Ascending aorta (tissue), 2 donors: ENCODE measurements around the gene PCP2. TPM values are rescaled to one million over a fixed set of nuclear protein-coding genes. Genes with fewer than 3 reads are reported as not detected.

Experiments used
- DNase-seq, 2 donors: peaks; one replicate each; pipeline ENCODE4 v3.0.0-alpha.2; 2019; ENCODE audit warnings: low spot score in 2 of 2
- H3K27ac ChIP-seq, 2 donors: fragments of 200-600 bp; sonication (generic); one replicate each; pipeline ENCODE4 v1.5.1; 2016 to 2017; ENCODE audit warnings: mild to moderate bottlenecking in 1 of 2
- H3K27me3 ChIP-seq: fragments of 200-600 bp; sonication (generic); one replicate; pipeline ENCODE4 v1.5.1; 2017
- H3K36me3 ChIP-seq, 2 donors: fragments of 200-600 bp; sonication (generic); one replicate each; pipeline ENCODE4 v1.5.1; 2016
- H3K4me1 ChIP-seq, 2 donors: fragments of 200-600 bp; sonication (generic); one replicate each; pipeline ENCODE4 v1.5.1; 2016 to 2017; ENCODE audit warnings: mild to moderate bottlenecking in 1 of 2
- H3K4me3 ChIP-seq, 2 donors: fragments of 200-600 bp; sonication (generic); one replicate each; pipeline ENCODE4 v1.5.1; 2016 to 2017; ENCODE audit warnings: mild to moderate bottlenecking in 1 of 2
- H3K9me3 ChIP-seq, 2 donors: fragments of 200-600 bp; sonication (generic); one replicate each; pipeline ENCODE4 v1.5.1; 2016
- intact Hi-C: fragments of 100-400 bp; cut with DNase I; formaldehyde crosslinking; loops from one replicate; pipeline ENCODE4 v1.15.1; 2023
- total RNA-seq: library from RNA; depleted of rRNA; stranded (reverse); fragments of >200 nt; gene quantifications from one replicate; pipeline ENCODE4 v1.1.0, GENCODE V29; 2016
- TF ChIP-seq, protein P1 (sequence below), 3 experiments: fragments of 200-600 bp in 2 of 3; fragments of 450-650 bp in 1 of 3; sonication (generic) in 2 of 3; IDR thresholded peaks; one replicate each; pipeline ENCODE4 v1.5.1; 2016 to 2019; ENCODE audit warnings: antibody characterized with exemption in 3 of 3, mild to moderate bottlenecking in 1 of 3, moderate library complexity in 1 of 3

Gene PCP2
- total RNA-seq, 1 donor from 2014 or later, result not detected

DNA sequence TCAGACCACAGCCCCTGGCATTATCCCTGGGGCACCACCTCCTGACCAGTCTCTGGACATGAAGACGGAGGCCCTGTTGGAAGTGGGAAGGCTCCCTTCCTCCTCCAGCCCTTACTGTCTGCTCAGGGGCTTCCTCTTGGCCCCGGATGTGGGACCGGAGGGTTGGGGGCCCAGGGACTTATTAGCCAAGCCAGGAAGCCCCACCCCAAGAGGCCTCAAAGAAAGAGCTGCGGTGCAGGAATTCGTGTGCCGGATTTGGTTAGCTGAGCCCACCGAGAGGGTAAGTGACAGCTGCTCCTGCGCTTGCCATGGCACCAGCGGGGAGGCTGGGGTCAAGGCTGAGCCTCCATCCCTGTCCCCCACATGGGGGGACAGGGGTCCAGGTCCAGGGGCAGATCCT is 35.3 kb upstream of the PCP2 start, which contains the start of gene RETN:
RETN (plus strand) TSS at position 208 of the 400 bp plus-strand sequence. CDS start 278 bp downstream, outside the sequence.
- Histone ChIP-seq H3K27ac (no peak within 1 kb of the TSS), H3K27me3 (no peaks in the 10 kb centered on the region), H3K4me3 (no peak within 1 kb of the TSS), H3K4me1 (no peaks in the 10 kb centered on the region), H3K9me3 (no peaks in the 10 kb centered on the region), H3K36me3 (no peaks in the 10 kb centered on the region)
- TF ChIP-seq, protein P1, sequence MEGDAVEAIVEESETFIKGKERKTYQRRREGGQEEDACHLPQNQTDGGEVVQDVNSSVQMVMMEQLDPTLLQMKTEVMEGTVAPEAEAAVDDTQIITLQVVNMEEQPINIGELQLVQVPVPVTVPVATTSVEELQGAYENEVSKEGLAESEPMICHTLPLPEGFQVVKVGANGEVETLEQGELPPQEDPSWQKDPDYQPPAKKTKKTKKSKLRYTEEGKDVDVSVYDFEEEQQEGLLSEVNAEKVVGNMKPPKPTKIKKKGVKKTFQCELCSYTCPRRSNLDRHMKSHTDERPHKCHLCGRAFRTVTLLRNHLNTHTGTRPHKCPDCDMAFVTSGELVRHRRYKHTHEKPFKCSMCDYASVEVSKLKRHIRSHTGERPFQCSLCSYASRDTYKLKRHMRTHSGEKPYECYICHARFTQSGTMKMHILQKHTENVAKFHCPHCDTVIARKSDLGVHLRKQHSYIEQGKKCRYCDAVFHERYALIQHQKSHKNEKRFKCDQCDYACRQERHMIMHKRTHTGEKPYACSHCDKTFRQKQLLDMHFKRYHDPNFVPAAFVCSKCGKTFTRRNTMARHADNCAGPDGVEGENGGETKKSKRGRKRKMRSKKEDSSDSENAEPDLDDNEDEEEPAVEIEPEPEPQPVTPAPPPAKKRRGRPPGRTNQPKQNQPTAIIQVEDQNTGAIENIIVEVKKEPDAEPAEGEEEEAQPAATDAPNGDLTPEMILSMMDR (IDR thresholded peaks at IDR 0.05), result no peak
- intact Hi-C loops, result no loop called here
- DNase-seq, result no peak

DNA sequence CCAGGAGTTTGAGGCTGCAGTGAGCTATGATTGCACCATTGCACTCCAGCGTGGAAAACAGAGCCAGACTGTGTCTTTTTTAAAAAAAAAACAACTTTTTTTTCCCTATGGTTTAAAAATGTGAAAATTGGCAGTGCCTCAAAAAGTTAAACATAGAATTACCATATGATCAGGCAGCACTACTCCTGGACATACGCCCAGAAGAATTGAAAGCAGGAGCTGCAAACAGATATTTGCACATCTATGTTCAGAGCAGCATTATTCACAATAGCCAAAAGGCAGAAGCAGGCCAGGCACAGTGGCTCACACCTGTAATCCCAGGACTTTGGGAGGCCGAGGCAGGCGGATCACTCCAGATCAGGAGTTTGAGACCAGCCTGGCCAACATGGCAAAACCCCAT is 31.6 kb upstream of the PCP2 start:
- no peaks in the 10 kb centered on the region for H3K27me3 ChIP-seq
- intact Hi-C loops, result no loop called here
- no peak overlapping the region for H3K27ac ChIP-seq
- TF ChIP-seq, protein P1 (IDR thresholded peaks at IDR 0.05), result no peak
- no peaks in the 10 kb centered on the region for H3K4me1 ChIP-seq
- no peak for DNase-seq
- H3K9me3 ChIP-seq, result no peaks in the 10 kb centered on the region
- H3K4me3 ChIP-seq, result no peak overlapping the region
- no peaks in the 10 kb centered on the region for H3K36me3 ChIP-seq

DNA sequence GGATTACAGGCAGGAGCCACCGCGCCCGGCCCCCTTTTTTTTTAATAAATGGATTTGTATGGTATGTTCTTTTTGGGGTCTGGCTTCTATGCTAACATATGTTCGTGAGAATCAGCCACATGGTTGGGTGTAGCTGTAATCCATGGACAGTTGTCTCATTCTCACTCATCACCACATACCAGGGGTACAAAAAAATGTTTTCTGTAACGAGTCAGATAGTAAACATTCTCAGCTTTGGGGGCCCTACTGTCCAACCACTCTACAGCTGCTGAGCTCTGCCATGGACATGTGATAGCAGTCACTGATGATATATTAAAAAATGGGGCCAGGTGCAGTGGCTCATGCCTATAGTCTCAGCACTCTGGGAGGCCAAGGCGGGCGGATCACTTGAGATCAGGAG is 30.2 kb upstream of the PCP2 start:
- no peaks in the 10 kb centered on the region for H3K9me3 ChIP-seq
- no peaks in the 10 kb centered on the region for H3K36me3 ChIP-seq
- no peak overlapping the region for H3K4me3 ChIP-seq
- no peaks in the 10 kb centered on the region for H3K4me1 ChIP-seq
- TF ChIP-seq, protein P1 (IDR thresholded peaks at IDR 0.05), result no peak
- no peaks in the 10 kb centered on the region for H3K27me3 ChIP-seq
- no peak for DNase-seq
- H3K27ac ChIP-seq, result no peak overlapping the region
- intact Hi-C loops, result no loop called here

DNA sequence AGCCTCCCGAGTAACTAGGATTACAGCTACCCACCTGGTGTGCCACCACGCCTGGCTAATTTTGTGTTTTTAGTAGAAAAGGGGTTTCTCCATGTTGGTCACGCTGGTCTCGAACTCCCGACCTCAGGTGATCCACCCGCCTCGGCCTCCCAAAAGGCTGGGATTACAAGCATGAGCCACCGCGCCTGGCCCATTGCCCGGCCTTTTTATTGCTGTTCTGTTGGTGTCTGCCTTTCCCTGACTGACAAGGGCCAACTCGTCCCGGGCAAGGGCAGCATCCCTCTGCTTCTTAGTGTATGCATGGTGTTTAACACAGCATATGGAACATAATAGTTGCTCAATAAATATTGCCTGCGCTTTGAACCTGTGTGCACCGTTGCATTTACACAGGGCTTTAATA is 29.1 kb upstream of the PCP2 start:
- intact Hi-C loops, result no loop called here
- Histone ChIP-seq H3K4me1 (no peaks in the 10 kb centered on the region), H3K36me3 (no peaks in the 10 kb centered on the region), H3K27ac (no peak overlapping the region), H3K27me3 (no peaks in the 10 kb centered on the region), H3K9me3 (no peaks in the 10 kb centered on the region), H3K4me3 (no peak overlapping the region)
- TF ChIP-seq, protein P1 (IDR thresholded peaks at IDR 0.05), result no peak
- no peak for DNase-seq

DNA sequence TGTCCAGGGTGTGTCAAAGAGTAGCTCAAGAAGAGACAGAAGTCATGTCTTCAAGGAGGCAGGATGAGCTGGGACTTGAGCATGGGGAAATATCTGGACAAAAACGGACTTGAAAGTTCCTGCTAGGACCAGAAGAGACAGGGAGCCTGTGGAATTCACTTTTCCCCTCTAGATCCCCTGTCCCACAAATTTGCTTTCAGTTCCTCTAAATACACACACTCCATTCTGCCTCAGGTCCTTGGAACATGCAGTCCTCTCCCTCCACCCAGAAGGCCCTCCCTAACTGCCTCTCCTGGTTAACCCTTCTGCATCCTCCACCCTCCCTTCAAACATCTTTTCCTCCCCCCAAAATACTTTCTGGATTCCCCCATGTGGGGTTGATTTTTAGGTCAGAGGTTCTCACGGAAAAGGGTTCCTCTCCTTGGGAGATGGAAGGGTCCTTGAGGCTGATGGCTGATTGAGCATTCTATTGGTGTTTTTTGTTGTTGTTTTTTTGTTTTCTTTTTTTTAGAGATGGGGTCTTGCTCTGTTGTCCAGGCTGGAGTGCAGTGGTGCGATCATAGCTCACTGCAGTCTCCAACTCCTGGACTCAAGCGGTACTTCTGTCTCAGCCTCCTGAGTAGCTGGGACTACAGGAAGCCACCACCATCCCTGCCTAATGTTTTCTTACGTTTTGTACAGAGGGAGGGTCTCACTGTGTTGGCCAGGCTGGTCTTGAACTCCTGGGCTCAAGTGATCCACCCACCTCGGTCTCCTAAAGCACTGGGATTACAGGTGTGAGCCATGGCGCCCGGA is 28.4 kb upstream of the PCP2 start:
- Histone ChIP-seq H3K4me3 (no peak overlapping the region), H3K9me3 (no peaks in the 10 kb centered on the region), H3K27ac (no peak overlapping the region), H3K36me3 (no peaks in the 10 kb centered on the region), H3K4me1 (no peaks in the 10 kb centered on the region), H3K27me3 (no peaks in the 10 kb centered on the region)
- TF ChIP-seq, protein P1 (IDR thresholded peaks at IDR 0.05), result no peak
- DNase-seq, result no peak
- intact Hi-C loops, result no loop called here
